HG03159 (cell line): ENCODE measurements around the gene STC2.

Experiments
- ATAC-seq: cut with Tn5 transposase; IDR thresholded peaks from one replicate; pipeline ENCODE4 v1.9.1; 2021; ENCODE audit warnings: mild to moderate bottlenecking, moderate library complexity; ENCODE audit not compliant: unreplicated experiment

The STC2 gene

GRCh38 chr5:173314166-173314952 is 13.9 kb downstream of the STC2 start:
- ATAC-seq: no peak

- ATAC-seq: no peak
These were observed 14.8 kb downstream of the STC2 start for GRCh38 chr5:173313351-173313801.

GRCh38 chr5:173312821-173313220 is 15.4 kb downstream of the STC2 start:
- no peak for ATAC-seq

GRCh38 chr5:173311818-173312585 is 16.2 kb downstream of the STC2 start:
- no peak for ATAC-seq

GRCh38 chr5:173310861-173311785 is 17.1 kb downstream of the STC2 start:
- ATAC-seq: no peak

- ATAC-seq: no peak
These were observed 17.9 kb downstream of the STC2 start for GRCh38 chr5:173310218-173310769.

GRCh38 chr5:173309731-173310130 is 18.5 kb downstream of the STC2 start:
- ATAC-seq: no peak

- no peak for ATAC-seq
These were observed 20.0 kb downstream of the STC2 start for GRCh38 chr5:173308226-173308625.

- ATAC-seq: no peak
These were observed 20.5 kb downstream of the STC2 start for GRCh38 chr5:173307695-173308094.

GRCh38 chr5:173306695-173307094 is 21.5 kb downstream of the STC2 start:
- no peak for ATAC-seq

GRCh38 chr5:173304591-173304988 is 23.6 kb downstream of the STC2 start:
- no peak for ATAC-seq

- no peak for ATAC-seq
These were observed 24.2 kb downstream of the STC2 start for GRCh38 chr5:173303878-173304590.

GRCh38 chr5:173302546-173303155 is 25.6 kb downstream of the STC2 start:
- no peak for ATAC-seq

- no peak for ATAC-seq
These were observed 26.3 kb downstream of the STC2 start for GRCh38 chr5:173301695-173302545.

- ATAC-seq: no peak
These were observed 27.7 kb downstream of the STC2 start for GRCh38 chr5:173300389-173301047.

GRCh38 chr5:173299820-173300219 is 28.4 kb downstream of the STC2 start:
- no peak for ATAC-seq

- no peak for ATAC-seq
These were observed 29.8 kb downstream of the STC2 start for GRCh38 chr5:173298213-173298926.

GRCh38 chr5:173297813-173298212 is 30.4 kb downstream of the STC2 start:
- ATAC-seq: no peak
